Cerebellar nuclear complex (tissue), 1 donor: Measurements from ENCODE around the gene CEP97.
"Not testable (repeated sequence)": the region's sequence is repeated elsewhere in the genome, so short reads cannot be mapped to it uniquely, and the experiment has no call there.

ENCODE experiments used
- DNase-seq, 2 experiments: peaks; one replicate each; lab custom pipeline; 2025; lab: John Stamatoyannopoulos, UW

CEP97 gene

DNA sequence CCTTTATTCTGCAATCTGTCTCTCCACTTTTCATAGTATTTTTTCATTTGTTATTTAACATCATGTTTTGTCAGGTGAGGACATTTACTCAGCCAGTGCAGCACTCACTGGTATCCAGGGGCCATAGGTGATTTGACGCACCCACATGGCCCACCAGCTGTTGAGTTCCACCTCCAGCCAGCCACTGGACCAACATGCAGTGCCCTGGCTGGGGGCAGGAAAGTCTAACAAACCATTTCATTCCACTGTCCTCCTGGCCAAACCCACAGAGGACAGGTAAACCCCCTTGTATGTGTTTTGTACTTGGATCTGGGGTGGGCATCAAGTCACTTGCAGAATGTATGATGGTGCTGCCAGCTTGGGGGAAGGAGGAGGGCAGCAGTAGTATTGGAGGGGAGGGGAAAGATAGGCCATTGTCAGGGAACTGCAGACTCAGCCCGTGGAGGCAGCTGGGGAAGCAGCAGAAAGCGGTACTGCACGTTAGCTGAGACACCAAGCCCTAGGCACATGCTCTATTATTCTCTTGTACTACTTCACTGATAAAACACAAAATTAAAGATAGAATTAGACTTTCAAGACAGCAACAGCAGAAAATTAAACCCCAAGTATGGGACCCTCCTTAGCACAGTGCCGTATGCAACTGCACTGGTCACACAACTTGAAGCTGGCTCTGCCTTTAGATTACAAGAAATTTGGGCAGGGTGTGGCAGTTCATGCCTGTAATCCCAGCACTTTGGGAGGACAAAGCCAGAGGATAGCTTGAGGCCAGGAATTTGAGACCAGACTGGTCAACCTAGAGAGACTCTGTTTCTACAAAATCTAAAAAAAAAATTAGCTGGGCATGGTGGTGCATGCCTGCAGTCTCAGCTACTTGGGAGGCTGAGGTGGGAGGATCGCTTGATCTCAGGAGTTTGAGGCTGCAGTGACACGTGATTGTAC lies 22.4 kb upstream of the CEP97 start:
- DNase-seq: no peak

DNA sequence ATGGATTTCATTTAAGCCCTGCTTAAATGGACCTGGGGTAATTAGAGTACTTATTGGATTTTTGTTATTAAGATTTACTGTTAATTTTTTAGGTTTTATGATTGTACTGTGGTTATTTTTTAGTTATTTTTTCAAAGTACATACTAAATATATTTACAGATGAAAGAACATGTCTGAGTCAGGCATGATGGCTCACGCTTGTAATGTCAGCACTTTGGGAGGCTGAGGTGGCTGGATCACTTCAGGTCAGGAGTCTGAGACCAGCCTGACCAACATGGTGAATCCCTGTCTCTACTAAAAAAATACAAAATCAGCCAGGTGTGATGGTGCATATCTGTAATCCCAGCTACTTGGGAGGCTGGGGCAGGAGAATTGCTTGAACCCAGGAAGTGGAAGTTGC lies 21.7 kb upstream of the CEP97 start:
- no peak for DNase-seq

DNA sequence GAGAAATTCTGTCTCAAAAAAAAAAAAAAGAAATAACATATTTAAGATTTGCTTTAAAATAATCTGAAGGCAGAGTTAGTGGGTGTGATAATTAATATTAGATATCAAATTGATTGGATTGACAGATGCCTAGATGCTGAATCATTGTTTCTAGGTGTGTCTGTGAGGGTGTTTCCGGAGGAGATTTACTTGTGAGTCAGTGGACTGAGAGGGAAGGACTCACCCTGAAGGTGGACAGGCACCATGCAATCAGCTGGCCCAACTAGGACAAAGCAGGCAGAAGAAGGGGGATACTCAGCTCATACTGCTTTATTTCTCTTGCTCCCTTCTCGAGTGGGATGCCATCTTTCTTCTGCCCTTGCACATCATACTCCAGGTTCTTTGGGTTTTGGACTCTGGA lies 21.2 kb upstream of the CEP97 start:
- DNase-seq: no peak

DNA sequence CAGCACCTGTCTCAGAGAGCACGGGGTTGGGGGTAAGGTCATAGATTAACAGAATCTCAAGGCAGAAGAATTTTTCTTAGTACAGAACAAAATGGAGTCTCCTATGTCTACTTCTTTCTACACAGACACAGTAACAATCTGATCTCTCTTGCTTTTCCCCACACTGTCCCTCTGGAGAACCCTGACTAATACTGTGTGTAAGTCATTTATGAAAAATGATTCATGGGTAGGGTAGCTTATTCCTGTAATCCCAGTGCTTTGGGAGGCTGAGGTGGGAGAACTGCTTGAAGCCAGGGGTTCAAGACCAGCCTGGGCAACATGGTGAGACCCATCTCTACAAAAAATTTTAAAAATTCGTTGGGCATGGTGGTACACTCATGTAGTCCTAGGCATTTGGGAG lies 19.8 kb upstream of the CEP97 start:
- DNase-seq: not testable (repeated sequence)

DNA sequence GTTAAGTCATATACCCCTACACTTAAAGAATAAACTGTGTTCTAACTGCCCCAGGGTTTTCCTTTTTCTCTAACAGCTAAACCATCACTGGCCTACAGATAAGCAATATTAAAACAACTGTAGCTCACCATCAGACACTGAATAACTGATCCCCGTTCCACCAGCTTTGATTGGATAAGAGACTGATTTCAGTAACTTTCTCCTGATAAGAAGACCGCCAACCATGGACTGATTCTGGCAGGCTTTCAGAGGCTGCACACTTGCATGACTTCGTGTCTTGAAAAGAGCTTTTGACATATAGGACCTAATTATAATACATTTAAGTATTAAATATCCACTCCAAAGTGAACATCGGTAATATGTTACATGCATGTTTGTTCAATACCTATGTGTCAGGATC lies 15.3 kb upstream of the CEP97 start:
- no peak for DNase-seq

DNA sequence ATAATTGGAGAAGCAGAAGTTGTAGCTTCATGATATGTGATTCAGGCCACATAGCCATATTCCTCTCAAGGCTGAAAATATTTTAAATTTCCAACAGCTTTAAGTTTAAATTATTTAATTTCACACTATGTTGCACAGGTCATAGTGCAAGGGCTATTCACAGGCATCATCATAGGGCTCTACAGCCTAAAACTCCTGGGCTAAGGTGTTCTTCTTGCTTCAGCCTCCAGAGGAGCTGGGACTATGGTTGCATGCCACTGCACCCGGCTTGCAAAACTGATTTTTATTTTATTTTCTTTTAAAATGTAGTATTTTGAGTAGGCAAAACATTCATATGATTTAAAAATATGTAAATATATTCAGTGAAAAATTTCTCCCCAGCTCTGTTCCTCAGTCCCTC lies 6.0 kb upstream of the CEP97 start:
- no peak for DNase-seq

DNA sequence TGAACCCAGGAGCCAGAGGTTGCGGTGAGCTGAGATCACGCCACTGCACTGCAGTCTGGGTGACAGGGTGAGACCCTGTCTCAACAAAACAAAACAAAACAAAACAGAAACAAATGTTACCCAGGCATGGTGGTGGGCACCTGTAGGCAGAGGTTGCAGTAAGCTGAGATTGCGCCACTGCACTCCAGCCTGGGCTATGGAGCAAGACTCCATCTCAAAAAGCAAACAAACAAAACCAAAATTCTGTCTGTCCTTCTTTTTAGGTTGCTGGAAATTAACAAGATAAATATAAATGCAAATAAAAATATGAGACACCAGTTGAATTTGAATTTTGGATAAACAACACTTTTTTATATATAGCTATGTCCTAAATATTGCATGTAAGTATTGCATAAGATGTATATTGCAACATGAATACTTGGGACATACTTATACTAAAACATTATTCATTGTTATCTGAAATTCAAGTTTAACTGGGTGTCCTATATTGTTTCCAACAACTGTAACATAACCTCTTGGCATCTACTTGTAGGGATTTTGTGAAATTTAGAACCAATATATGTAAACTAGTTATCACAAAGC lies 4.7 kb upstream of the CEP97 start:
- no peak for DNase-seq

DNA sequence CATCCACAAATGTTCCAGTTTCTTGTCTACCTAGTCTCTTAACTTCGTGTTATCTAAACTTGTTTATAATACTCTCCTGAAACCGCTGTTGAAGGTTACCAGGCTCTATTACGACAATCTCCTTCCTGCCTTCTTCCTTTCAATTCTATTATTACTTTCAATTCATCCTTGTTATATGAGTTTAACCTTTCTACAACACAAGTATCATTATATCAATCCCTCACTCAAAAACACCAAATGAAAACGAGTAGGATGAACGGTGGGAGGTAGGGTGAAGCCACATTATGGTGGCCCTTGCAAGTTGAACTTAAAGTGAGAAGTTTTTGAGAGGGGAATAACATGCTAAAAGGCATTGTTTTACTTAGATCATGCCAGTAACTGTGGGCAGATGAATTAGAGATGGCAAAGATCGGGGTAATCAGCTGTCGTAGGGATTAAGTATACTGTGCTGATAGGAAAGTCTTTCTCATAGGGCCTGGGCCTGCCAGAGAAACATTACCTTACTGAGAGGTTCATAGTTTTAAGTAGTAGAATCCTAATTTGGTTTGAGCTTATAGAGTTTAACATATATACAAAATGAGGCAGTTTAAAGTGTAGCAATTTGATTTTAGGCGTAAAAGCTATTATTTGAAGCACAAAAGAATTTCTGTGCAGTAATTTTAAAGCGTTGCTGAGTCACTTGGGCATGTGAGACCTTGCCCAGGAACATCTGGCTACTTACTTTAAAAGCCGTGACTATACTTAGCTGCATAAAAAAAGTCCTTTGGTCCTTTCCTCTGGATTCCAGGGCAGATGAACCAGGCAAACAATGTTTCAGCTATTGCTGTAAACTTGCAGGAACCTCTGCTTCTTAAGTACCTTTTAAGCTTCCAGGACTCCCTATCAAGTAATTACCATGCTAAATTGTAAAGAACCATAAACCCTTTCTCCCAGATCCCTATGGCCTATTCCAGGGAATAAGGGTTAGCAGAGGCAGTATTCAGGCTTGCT lies 3.3 kb upstream of the CEP97 start:
- DNase-seq: no peak

DNA sequence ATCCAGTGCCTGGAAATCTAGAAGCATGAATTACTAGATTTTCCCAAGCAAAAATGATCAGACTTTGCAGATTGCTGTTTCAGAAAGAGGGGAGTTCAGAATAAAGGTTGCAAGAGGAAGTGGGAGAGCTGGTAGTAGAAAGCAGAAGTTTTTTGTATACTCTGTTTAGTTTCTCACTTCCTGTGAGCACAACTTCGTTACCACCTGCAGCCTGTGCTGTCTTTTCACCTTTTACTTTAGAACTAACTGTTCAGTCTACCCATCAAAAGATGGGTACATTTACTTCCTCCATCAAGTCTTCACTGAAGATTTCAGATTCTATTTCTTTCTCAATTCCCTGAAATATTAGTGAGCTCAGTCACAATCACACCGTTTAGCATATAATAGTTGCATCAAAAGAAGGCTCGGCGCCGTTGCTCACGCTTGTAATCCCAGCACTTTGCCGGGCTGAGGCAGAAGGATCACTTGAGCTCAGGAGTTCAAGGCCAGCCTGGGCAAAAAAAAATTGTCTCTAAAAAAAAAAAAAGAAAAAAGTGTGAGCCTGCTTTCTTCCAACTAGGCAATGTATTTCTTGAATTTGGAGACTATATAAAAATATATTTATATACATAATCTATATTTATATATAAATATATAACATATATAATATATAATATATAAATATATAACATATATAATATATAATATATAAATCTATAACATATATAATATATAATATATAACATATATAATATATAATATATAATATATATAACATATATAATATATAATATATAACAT lies 1.8 kb upstream of the CEP97 start:
- DNase-seq: no peak

DNA sequence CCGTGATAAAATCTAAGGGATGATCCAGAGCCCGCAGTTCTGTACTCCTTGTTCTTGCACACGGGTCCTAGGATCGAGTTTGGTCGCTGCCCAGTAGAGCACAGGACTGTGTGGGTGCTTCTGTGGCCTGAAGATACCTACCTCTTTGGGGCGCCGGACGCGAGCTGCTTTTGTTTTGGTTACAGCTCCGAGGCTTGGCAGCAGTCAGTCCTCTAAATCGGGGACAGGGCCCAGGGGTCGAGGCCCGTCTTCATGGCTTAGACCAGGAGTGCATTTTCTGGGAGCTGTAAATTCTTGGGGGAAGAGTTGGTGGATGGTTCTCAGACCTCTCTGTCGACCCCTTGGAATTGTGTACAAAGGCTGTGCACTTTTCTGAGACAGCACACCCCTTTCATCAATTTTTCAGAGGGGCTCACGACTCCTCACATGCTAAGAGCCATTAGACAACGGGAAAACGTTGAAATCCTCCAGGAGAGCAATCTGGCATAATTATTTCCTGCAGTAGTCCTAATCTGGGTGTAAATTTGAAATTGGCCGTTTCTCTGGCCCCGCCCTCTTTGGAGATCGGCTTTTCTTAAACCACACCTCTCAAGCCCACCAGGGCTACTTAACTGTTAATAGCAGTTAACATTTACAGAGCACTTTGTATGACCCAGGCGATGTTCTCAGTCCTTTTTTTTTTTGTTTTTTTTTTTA lies 928 bp downstream of the CEP97 start:
- no peak for DNase-seq

DNA sequence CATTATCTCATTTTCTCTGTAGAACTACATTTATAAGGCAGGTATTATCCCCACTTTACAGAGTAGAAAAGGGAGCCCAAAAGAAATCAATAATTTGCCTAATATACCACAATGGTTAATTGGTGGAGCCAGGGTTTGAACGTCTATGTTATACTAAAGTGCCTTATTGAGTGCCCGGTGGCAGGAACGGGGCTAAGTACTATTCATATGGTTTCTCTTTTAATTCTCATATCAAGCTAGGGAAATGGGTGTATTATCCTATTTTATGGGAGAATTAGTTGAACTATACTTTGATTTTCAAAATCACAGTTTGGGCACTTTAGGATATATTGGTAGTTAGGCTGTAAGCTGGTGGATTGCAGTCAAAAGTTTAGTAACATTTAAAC lies 1.5 kb downstream of the CEP97 start:
- DNase-seq: no peak

DNA sequence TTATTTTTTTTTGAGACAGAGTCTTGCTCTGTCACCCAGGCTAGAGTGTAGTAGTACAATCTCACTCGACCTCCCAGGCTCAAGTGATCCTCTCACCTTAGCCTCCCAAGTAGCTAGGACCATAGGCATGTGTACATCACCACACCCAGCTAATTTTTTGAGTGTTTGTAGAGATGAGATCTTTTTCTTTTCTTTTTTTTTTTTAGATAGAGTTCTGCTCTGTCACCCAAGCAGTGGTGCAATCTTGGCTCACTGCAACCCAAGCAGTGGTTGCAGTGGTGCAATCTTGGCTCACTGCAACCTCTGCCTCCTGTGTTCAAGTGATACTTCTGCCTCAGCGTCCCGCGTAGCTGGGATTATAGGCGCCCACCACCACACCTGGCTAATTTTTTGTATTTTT lies 5.2 kb downstream of the CEP97 start:
- DNase-seq: no peak

DNA sequence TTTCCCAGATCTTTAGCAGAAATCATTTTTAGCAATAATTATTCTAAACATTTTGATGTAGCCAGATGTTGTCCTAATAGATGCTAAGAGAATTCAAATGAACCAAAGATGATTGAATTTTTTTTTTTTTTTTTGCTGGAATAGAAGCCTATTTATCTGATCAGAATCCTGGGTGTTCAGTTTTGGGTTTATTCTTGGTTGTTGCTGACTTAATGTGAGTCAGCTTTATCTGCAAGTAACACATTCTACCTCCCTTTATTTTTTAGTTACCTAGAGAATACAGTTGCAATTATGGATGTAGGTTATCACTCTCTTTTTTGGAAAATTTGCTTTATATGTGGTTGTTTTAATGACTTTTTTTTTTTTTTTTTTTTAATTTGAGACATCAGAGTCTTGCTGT lies 6.4 kb downstream of the CEP97 start:
- no peak for DNase-seq

DNA sequence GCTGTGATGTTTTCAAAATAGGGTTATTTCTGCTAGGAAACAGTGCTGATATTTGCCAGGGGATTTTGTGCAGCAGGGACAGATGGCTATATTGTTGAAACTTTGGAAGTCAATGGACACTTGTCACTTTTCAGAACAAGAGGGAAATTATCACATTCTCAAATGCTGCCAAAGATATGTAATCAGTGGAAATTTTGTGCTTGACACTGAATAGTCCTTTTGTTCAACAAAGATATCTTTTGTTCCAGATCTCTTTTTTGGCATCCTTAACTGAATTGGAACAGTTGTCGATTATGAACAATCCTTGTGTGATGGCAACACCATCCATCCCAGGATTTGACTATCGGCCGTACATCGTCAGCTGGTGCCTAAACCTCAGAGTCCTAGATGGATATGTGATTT lies 7.8 kb downstream of the CEP97 start:
- no peak for DNase-seq

DNA sequence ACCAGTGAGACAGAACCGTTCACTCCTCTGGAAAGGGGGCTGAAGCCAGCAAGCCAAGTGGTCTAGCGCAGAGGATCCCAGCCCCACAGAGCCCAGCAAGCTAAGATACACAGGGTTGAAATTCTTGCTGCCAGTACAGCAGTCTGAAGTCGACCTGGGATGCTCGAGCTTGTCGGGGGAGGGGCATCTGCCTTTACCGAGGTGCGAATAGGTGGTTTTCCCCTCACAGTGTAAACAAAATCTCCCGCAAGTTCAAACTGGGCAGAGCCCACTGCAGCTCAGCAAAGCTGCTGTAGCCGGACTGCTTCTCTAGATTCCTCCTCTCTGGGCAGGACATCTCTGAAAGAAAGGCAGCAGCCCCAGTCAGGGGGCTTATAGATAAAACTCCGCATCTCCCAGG lies 11.4 kb downstream of the CEP97 start:
- DNase-seq: no peak

DNA sequence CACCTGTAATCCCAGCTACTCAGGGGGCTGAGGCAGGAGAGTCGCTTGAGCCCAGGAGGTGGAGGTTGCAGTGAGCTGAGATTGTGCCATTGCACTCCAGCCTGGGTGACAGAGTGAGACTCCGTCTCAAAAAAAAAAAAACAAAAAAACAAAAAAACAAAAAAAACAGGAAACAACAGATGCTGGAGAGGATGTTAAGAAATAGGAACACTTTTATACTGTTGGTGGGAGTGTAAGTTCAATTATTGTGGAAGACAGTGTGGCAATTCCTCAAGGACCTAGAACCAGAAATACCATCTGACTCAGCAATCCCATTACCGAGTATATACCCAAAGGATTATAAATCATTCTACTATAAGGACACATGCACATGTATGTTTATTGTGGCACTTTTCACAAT lies 17.5 kb downstream of the CEP97 start:
- not testable (repeated sequence) for DNase-seq

DNA sequence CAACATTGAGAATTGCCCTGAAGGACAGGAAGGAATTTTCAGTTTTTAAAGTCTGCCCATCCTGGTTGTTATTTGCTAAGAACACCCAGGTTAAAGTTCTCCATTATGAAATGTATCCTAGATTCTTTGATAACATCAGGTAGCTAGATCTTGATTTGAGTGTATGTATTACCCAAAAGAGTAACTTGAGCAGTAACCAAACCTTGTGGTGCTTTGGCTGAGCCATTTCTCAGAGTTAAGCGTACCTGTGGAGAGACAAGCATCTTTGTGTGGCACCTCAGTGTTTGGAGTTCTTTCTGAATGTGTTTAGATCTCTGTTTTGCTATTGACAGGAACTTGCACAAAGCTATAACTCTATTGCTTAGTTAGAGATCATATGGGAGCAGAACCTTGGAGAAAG lies 20.4 kb downstream of the CEP97 start:
- DNase-seq: no peak

DNA sequence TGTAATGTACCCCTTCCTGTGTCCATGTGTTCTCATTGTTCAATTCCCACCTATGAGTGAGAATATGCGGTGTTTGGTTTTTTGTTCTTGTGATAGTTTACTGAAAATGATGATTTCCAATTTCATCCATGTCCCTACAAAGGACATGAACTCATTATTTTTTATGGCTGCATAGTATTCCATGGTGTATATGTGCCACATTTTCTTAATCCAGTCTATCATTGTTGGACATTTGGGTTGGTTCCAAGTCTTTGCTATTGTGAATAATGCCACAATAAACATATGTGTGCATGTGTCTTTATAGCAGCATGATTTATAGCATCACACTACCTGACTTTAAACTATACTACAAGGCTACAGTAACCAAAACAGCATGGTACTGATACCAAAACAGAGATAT lies 21.5 kb downstream of the CEP97 start:
- DNase-seq: not testable (repeated sequence)

DNA sequence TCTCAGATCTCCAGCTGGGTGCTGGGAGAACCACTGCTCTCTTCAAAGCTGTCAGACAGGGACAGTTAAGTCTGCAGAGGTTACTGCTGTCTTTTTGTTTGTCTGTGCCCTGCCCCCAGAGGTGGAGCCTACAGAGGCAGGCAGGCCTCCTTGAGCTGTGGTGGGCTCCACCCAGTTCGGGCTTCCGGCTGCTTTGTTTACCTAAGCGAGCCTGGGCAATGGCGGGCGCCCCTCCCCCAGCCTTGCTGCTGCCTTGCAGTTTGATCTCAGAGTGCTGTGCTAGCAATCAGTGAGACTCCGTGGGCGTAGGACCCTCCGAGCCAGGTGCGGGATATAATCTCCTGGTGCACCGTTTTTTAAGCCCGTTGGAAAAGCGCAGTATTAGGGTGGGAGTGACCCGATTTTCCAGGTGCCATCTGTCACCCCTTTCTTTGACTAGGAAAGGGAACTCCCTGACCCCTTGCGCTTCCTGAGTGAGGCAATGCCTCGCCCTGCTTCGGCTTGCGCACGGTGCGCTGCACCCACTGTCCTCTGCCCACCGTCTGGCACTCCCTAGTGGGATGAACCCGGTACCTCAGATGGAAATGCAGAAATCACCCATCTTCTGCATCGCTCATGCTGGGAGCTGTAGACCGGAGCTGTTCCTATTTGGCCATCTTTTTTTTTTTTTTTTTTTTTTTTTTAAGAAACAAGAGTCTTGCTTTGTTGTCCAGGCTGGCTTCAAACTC lies 29.1 kb downstream of the CEP97 start:
- not testable (repeated sequence) for DNase-seq

DNA sequence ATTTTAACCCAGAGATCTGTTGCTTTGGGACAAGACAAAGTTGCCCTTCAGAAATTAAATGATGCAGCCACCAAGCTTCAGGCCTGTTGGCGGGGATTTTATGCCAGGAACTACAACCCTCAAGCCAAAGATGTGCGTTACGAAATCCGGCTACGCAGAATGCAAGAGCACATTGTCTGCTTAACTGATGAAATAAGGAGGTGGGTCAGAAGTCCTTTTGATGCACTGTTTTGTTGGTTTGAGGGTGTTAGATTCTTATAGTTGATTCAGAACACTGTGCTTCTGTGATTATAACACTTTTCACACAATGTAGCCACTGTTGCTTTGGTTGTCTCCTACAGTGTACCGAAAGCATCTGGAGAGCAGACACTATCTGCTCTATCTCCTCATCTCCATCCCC lies 33.8 kb downstream of the CEP97 start:
- DNase-seq: no peak
